ENCODE results near the gene MRPL38. TPM values are rescaled to one million over a fixed set of nuclear protein-coding genes. Genes with fewer than 3 reads are reported as not detected.
"Not testable (repeated sequence)": the region's sequence is repeated elsewhere in the genome, so short reads cannot be mapped to it uniquely, and the experiment has no call there.

MRPL38 gene
- total RNA-seq, 1 donor from 2014 or later, result 67.8 TPM

GRCh38 chr17:75892556-75893224, 12.0 kb downstream of the MRPL38 start:
- Histone ChIP-seq H3K4me1 (peaks cover 47% of the 10 kb centered on the region), H3K36me3 (peaks cover 3 to 8% of the 10 kb centered on the region in 2 donors), H3K27me3 (no peaks in the 10 kb centered on the region), H3K27ac (no peak overlapping the region), H3K9me3 (no peaks in the 10 kb centered on the region), H3K4me3 (no peak overlapping the region)
- no peak for DNase-seq (ENCODE audit: extremely low spot score in 2 of 2)
- intact Hi-C loops (cut with DNase I), result loop anchor here (5.0 kb wide), 1 partner anchor 45 kb away; no protein-coding TSS in a partner anchor
- TF ChIP-seq POLR2AphosphoS5 (IDR thresholded peaks at IDR 0.05; ENCODE audit: insufficient read depth in 1 of 2, low read depth in 1 of 2) (no peak), POLR2A (IDR thresholded peaks at IDR 0.05) (no peak)

GRCh38 chr17:75891605-75892555, 12.8 kb downstream of the MRPL38 start:
- DNase-seq (ENCODE audit: extremely low spot score in 2 of 2), result no peak
- no peaks in the 10 kb centered on the region for H3K9me3 ChIP-seq
- no peak for TF ChIP-seq POLR2A (IDR thresholded peaks at IDR 0.05)
- no peak for TF ChIP-seq POLR2AphosphoS5 (IDR thresholded peaks at IDR 0.05; ENCODE audit: insufficient read depth in 1 of 2, low read depth in 1 of 2)
- no peak for TF ChIP-seq CTCF (IDR thresholded peaks at IDR 0.05)
- intact Hi-C loops (cut with DNase I), result loop anchor here (5.0 kb wide), 1 partner anchor 45 kb away; no protein-coding TSS in a partner anchor
- no peak overlapping the region for H3K27ac ChIP-seq
- H3K4me1 ChIP-seq, result peaks cover 39% of the 10 kb centered on the region
- H3K4me3 ChIP-seq, result no peak overlapping the region
- H3K27me3 ChIP-seq, result no peaks in the 10 kb centered on the region
- peaks cover 3 to 8% of the 10 kb centered on the region in 2 donors for H3K36me3 ChIP-seq

- TF ChIP-seq POLR2A (IDR thresholded peaks at IDR 0.05) (no peak), POLR2AphosphoS5 (IDR thresholded peaks at IDR 0.05; ENCODE audit: insufficient read depth in 1 of 2, low read depth in 1 of 2) (no peak), CTCF (IDR thresholded peaks at IDR 0.05) (no peak)
- DNase-seq (ENCODE audit: extremely low spot score in 2 of 2), result no peak
- Histone ChIP-seq H3K36me3 (peaks cover 3 to 8% of the 10 kb centered on the region in 2 donors), H3K27ac (no peak overlapping the region), H3K4me1 (peaks cover 39% of the 10 kb centered on the region), H3K9me3 (no peaks in the 10 kb centered on the region), H3K27me3 (no peaks in the 10 kb centered on the region), H3K4me3 (no peak overlapping the region)
- intact Hi-C loops (cut with DNase I), result loop anchor here (5.0 kb wide), 1 partner anchor 44 kb away; no protein-coding TSS in a partner anchor
Observed at GRCh38 chr17:75891022-75891604, 13.6 kb downstream of the MRPL38 start.

GRCh38 chr17:75889454-75889853, 15.2 kb downstream of the MRPL38 start:
- peaks cover 3 to 8% of the 10 kb centered on the region in 2 donors for H3K36me3 ChIP-seq
- H3K27me3 ChIP-seq, result no peaks in the 10 kb centered on the region
- no peak for TF ChIP-seq POLR2AphosphoS5 (IDR thresholded peaks at IDR 0.05; ENCODE audit: insufficient read depth in 1 of 2, low read depth in 1 of 2)
- no peak for TF ChIP-seq CTCF (IDR thresholded peaks at IDR 0.05)
- TF ChIP-seq POLR2A (IDR thresholded peaks at IDR 0.05), result no peak
- H3K4me1 ChIP-seq, result peaks cover 22% of the 10 kb centered on the region
- no peak overlapping the region for H3K27ac ChIP-seq
- intact Hi-C loops (cut with DNase I), result no loop called here
- no peak for DNase-seq (ENCODE audit: extremely low spot score in 2 of 2)
- no peak overlapping the region for H3K4me3 ChIP-seq
- H3K9me3 ChIP-seq, result no peaks in the 10 kb centered on the region

GRCh38 chr17:75888484-75888883, 16.2 kb downstream of the MRPL38 start:
- intact Hi-C loops (cut with DNase I), result no loop called here
- no peaks in the 10 kb centered on the region for H3K9me3 ChIP-seq
- peaks cover 3 to 8% of the 10 kb centered on the region in 2 donors for H3K36me3 ChIP-seq
- no peak overlapping the region for H3K4me3 ChIP-seq
- TF ChIP-seq POLR2AphosphoS5 (IDR thresholded peaks at IDR 0.05; ENCODE audit: insufficient read depth in 1 of 2, low read depth in 1 of 2) (no peak), CTCF (IDR thresholded peaks at IDR 0.05) (no peak), POLR2A (IDR thresholded peaks at IDR 0.05) (no peak)
- H3K27me3 ChIP-seq, result no peaks in the 10 kb centered on the region
- DNase-seq (ENCODE audit: extremely low spot score in 2 of 2), result no peak
- H3K4me1 ChIP-seq, result peaks cover 13% of the 10 kb centered on the region
- H3K27ac ChIP-seq, result no peak overlapping the region

GRCh38 chr17:75885860-75886259, 18.8 kb downstream of the MRPL38 start:
- H3K9me3 ChIP-seq; H3K36me3 ChIP-seq; H3K27me3 ChIP-seq; H3K4me3 ChIP-seq; intact Hi-C loops (cut with DNase I); DNase-seq (ENCODE audit: extremely low spot score in 2 of 2); H3K4me1 ChIP-seq; H3K27ac ChIP-seq: not testable (repeated sequence)
